Activated T-helper 1 cell treated with anti-CD3 and anti-CD28 coated beads, Interleukin-2, amount 50 U/mL, for 16 hours (primary cell): Measurements from ENCODE around the gene LMAN1.

Experiments
- DNase-seq, 2 donors: peaks; one replicate each; pipeline ENCODE4 v3.0.0-alpha.2; 2020; ENCODE audit warnings: low read depth in 1 of 2, low spot score in 1 of 2

Gene LMAN1

GRCh38 chr18:59358712-59359575 lies at the start of gene LMAN1:
Gene LMAN1 (minus strand): TSS chr18:59359265. CDS start chr18:59359244, 21 bp downstream.
- DNase-seq: peak; percentile 72 to 90

- peak; percentile 34 to 53 for DNase-seq
Observed at GRCh38 chr18:59402432-59403090, 43.5 kb upstream of the LMAN1 start.

- no peak for DNase-seq
Observed at GRCh38 chr18:59400407-59400806, 41.3 kb upstream of the LMAN1 start.

- DNase-seq: no peak
Observed at GRCh38 chr18:59395226-59396175, 36.4 kb upstream of the LMAN1 start.

GRCh38 chr18:59393381-59393780 lies 34.3 kb upstream of the LMAN1 start:
- no peak for DNase-seq

- no peak for DNase-seq
Observed at GRCh38 chr18:59388817-59389216, 29.8 kb upstream of the LMAN1 start.

GRCh38 chr18:59387687-59388565 lies 28.9 kb upstream of the LMAN1 start:
- DNase-seq: no peak

GRCh38 chr18:59386909-59387686 lies 28.0 kb upstream of the LMAN1 start:
- DNase-seq: no peak

- DNase-seq: no peak
Observed at GRCh38 chr18:59385191-59385590, 26.1 kb upstream of the LMAN1 start.

GRCh38 chr18:59383851-59384250 lies 24.8 kb upstream of the LMAN1 start:
- no peak for DNase-seq

- no peak for DNase-seq
Observed at GRCh38 chr18:59382383-59382782, 23.3 kb upstream of the LMAN1 start.

GRCh38 chr18:59381949-59382348 lies 22.9 kb upstream of the LMAN1 start:
- no peak for DNase-seq

- no peak for DNase-seq
Observed at GRCh38 chr18:59380706-59381105, 21.6 kb upstream of the LMAN1 start.

- DNase-seq: no peak
Observed at GRCh38 chr18:59379772-59380522, 20.9 kb upstream of the LMAN1 start.

- DNase-seq: no peak
Observed at GRCh38 chr18:59377613-59378337, 18.7 kb upstream of the LMAN1 start.

- DNase-seq: no peak
Observed at GRCh38 chr18:59376351-59376935, 17.4 kb upstream of the LMAN1 start.

GRCh38 chr18:59374128-59374527 lies 15.1 kb upstream of the LMAN1 start:
- no peak for DNase-seq

- DNase-seq: no peak
Observed at GRCh38 chr18:59372975-59373374, 13.9 kb upstream of the LMAN1 start.
